Right renal pelvis (tissue), 4 donors: ENCODE results near the gene GRIK4. TPM values are rescaled to one million over a fixed set of nuclear protein-coding genes. Genes with fewer than 3 reads are reported as not detected.

Experiments
- DNase-seq, 4 donors: peaks; one replicate each; pipeline ENCODE4 v3.0.0-alpha.2; 2013; ENCODE audit warnings: low read depth in 4 of 4, low spot score in 3 of 4, missing footprints in 1 of 4
- polyA plus RNA-seq, 4 donors: library from polyadenylated mRNA; unstranded; fragments of 120-200 nt; gene quantifications; one replicate each; pipeline ENCODE4 v1.2.1, GENCODE V29; 2013; ENCODE audit not compliant: insufficient read length in 4 of 4

Gene GRIK4
- polyA plus RNA-seq, 4 donors = 0.96 to 1.4 (median 1.2) TPM

DNA sequence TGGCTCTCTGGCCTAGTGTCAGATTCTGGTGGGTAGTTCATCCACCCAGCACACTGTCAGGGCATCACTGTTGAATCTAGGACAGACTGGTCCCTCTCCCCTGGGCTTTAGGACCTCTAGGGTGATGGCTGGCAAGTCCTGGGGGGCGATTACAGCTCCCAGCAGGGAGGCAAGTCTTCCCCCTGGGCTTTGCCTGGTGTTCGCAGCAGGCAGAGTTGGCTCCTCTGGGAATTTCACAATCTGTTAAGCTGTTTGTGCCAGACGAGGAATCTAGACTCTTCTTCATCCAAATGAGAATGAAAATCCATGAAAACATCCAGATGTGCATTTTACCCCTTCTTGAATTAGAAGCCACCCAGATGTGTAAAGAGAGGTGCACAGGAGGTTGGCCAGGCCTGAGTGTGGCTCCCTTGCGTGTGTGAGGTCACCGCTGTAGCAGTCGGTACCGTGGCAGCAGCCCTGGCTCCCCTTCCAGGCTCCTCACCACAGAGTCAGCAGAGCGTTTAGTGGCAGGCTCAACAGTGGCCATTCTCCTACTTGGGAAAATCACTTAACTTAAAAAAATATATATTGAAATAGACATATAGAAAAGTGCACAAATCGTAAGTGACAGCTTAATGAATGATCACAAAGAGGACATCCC is 412.4 kb downstream of the GRIK4 start:
- no peak for DNase-seq

DNA sequence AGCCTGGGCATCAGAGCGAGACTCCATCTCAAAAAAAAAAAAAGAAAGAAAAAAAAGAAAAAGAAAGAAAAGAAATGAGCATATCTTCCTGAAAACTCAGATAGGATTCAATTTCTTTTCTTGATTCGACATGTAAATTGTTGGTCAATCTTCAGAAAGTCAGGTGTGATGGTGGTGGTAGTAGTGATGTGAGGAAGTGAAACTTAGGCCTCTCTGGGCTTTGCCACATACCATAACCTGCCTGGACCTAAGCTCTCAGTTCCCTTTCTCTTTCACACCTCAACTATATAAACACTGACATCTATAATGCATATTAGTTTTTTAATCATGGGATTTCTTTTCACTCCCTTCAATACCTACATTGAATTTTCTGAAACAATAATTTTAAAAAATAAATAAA is 414.4 kb downstream of the GRIK4 start:
- DNase-seq = no peak

- DNase-seq = no peak
Observed at GRCh38 chr11:120928627-120929026, 417.1 kb downstream of the GRIK4 start.

- no peak for DNase-seq
Observed at GRCh38 chr11:120929090-120929489, 417.5 kb downstream of the GRIK4 start.

DNA sequence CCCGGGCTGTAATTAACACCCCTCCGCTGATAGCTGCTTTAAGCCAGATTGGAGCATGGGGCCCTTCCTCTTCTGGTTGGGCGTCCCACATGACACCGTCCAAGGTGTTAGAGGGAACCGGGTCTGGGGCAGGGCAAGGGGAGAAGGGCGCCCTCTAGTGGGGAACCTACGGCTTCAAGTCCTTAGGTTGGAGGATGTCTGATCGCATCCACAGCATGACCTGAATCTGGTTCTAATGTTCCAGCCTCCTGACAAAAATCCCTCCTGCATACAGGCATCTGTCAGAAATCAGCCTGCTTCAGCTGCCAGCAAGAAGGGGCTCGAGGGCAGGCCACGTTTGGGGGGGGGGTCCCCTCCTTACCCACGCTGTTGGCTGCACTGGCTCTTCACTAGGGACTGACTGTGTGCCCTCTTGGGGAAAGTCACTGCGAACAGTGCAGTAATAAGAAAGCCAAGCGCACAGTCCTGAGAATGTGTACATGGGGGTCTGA is 418.2 kb downstream of the GRIK4 start:
- DNase-seq = no peak

- no peak for DNase-seq
Observed at GRCh38 chr11:120931057-120931779, 419.7 kb downstream of the GRIK4 start.

DNA sequence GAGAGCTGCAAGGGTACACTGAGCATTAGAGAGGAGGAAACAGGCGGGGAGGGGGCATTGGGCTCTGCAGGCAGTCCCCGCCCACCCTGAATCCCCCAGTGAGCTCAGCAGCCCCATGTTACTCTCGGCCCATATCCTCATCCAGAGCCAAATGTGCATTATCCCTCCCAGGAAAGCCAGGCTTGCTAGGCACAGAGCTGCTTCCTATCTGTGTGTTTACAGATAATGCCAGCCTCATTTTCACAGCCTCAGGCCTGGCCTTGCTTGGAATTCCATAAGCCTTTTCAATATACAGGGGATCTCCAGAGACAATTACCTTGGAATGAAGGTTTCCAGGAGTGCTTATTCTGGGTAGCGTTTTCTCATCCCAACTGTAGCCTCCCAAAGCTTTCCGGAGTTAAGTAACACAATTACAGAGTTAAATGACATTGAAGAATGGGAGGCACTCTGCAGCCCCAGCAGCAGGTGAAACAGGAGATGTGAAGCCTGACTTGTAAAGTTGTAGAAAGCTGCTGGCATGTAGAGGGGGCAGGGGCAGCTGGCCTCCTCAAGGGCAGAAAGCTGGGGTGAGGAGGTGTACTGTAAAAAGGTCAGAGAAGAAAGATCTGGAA is 420.9 kb downstream of the GRIK4 start:
- no peak for DNase-seq

- no peak for DNase-seq
Observed at GRCh38 chr11:120936356-120936755, 424.8 kb downstream of the GRIK4 start.

GRCh38 chr11:120937501-120937900 is 426.0 kb downstream of the GRIK4 start:
- no peak for DNase-seq

- no peak for DNase-seq
Observed at GRCh38 chr11:120938260-120938659, 426.7 kb downstream of the GRIK4 start.

GRCh38 chr11:120940160-120940848 is 428.8 kb downstream of the GRIK4 start:
- no peak for DNase-seq

DNA sequence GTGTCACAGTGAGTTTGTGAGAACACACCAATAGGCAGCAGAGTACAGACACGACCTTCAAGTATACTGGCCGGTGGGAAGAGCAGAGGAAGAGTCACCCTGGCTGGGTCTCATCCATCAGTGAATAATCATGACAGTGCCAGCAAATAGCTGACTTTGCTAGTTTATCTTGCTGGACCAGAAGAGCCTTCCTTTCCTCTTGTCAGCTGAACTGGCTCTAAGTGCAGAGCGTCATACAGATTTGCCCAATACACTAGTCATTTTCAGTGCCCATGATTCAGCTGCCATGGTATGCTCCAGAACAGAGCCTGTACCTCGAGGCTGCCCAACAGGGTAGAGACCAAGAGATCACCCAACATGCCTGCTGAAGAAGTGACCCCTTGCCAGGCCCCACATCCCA is 429.5 kb downstream of the GRIK4 start:
- no peak for DNase-seq

GRCh38 chr11:120942701-120943100 is 431.2 kb downstream of the GRIK4 start:
- no peak for DNase-seq

DNA sequence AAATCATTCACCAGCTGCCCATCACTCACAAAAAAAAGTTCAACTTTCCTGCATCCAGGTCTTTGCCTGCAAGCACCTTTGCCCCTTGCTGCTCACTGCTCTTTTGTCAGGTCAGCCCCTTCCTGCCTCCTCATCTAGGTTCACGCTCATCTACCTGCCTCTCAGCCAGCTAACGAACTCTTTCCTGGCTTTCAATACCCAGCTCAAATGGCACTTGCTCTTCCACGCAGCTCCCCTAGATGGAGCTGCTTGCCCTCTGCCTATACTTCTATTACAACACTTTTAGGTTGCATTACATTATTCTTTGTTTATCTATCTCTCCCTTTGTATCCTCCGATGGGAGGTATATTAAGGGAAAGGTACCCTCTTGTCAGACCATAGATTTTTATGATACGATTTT is 433.5 kb downstream of the GRIK4 start:
- no peak for DNase-seq

- DNase-seq = no peak
Observed at GRCh38 chr11:120950880-120951279, 439.3 kb downstream of the GRIK4 start.

- DNase-seq = peak; percentile 74 to 84 (median 81)
Observed at GRCh38 chr11:120952461-120953434, 441.2 kb downstream of the GRIK4 start.

GRCh38 chr11:120954381-120954780 is 442.8 kb downstream of the GRIK4 start:
- DNase-seq = no peak

GRCh38 chr11:120956710-120957495 is 445.4 kb downstream of the GRIK4 start:
- no peak for DNase-seq

DNA sequence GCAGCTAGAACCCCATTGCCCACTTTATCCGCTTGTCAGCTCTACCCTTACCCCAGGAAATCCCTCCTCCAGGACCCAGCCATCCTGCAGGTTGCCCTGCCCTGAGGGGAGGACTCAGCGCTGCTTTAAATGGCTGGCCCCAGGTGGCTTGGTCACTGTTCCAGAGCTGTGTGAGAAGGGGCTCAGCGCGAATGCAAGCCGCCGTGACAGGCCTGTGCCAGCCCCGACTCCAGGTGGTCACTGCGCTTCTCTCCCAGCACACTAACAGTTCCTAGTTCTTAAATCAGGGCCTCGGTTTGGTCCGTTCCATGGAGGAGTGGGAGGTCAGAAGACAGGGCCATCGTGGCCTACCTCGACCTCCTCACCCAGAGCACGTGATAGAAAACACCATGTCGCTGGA is 446.6 kb downstream of the GRIK4 start:
- DNase-seq = no peak
